GM21526 (cell line): ENCODE data around the gene BTNL9.
"Not testable (repeated sequence)": the region's sequence is repeated elsewhere in the genome, so short reads cannot be mapped to it uniquely, and the experiment has no call there.

Experiments
- ATAC-seq: cut with Tn5 transposase; IDR thresholded peaks from one replicate; pipeline ENCODE4 v1.9.1; 2021; ENCODE audit warnings: moderate library complexity; ENCODE audit not compliant: unreplicated experiment, low FRiP score

The BTNL9 gene

DNA sequence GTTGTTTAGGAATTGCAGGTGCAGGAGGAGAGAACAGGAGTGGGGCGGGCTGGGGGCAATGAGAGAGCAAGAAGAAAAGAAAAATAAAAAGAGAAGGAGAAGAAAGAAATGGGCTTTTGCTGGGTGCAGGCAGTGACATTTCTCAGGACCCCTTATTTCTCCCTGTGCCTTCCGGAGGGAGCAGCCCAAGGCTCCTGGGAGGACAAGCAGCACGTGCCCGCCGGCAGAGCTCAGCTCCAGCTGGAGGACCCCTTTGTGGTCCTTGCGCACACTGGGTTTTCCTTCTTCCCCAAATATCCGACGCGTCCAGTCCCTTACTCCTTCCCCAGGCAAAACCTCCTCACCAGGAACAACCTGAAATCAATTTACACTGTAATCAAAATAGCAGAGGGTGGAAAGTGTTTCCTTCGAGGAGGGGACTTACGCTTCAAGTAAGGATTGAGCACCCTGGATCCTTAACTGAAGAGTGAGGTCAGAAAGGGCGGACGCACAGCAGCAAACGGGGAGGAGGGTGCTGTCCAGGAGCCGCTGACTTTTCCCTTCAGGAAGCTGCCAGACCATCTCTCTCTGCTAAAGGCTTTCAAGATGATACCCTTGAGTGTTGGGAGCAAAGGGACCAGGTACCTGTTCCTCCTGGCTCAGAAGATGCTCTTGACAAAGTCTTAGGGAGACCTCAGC, 2.1 kb downstream of the BTNL9 start:
- ATAC-seq: no peak

DNA sequence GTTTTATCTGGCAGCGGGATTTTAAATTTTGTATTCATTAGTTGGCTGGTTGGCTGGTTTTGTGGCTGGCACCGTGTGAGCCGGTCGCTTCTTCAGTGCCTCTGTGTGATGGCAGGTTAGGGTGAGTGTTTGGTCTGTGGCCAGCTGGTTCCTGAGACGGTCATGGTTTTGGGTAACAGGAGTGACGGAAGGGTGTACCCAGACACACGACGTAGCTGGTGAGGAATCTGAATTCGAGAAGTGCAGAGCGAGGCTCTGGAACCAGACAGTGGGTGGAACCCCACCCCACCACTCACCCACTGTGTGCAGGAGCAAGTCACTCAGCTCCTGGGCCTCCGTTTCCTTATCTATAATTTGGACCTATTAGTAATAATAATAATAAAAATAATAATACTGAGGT, 2.7 kb downstream of the BTNL9 start:
- ATAC-seq: no peak

DNA sequence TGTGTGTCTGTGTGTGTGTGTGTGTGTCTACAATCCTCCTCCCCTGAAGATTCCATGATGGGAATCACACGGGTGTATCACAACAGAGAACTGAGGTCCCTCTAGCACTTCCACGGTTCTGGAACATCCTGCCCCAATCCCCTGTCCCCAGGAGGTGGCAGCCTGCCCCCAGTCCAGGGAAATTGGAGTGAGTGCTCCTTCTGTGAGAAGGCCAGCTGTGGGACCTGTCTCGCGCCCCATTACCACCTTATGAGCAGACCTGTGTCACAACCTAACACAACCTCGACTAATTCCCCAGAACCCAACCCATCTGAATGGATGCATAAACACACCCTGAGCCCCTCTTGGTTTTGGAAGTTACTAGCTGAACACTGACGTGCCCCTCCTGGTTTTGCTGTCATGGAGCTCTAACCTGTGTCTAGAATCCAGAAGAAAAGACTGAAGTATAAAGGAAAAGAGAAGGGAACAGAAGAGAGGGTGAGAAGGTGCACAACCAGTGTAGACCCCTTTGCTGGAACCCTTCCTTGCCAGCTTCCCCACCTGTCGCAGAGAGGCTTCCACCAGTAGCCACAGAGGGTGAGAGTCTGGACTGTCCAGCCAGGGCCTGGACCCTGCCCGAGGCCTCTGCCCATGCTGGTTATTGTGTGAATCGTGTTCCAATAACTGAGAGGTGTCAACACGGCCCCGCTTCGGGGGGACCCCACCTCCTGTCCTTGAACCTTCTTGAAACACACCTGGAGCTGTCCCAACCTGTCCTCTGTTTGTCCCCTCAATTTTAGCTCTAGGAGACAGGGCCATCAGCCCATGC, 3.4 kb downstream of the BTNL9 start:
- no peak for ATAC-seq

DNA sequence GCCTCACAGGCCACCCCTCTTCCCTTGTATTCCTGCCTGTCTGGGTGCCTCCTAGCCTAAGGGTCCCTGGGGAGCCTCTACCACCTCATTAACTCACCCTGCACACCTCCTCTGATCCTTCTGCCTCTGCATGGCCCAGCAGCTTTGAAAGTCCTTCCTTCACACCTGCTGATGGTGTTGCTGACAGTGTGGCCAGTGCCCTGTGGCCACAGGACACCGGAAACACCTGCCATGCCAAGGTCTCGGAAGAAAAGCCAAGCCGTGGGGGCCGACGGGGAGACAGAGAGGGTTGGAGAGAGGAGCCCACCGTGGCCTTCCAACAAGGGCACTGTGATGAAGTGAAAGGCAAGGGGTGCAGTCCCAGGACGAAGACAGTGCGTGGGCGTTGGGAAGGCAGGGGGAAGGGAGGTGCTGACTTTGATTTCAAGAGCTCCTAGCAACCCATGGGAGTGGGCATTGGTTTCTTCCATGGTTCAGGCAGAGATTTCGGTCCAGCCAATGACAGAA, 4.1 kb downstream of the BTNL9 start:
- no peak for ATAC-seq

DNA sequence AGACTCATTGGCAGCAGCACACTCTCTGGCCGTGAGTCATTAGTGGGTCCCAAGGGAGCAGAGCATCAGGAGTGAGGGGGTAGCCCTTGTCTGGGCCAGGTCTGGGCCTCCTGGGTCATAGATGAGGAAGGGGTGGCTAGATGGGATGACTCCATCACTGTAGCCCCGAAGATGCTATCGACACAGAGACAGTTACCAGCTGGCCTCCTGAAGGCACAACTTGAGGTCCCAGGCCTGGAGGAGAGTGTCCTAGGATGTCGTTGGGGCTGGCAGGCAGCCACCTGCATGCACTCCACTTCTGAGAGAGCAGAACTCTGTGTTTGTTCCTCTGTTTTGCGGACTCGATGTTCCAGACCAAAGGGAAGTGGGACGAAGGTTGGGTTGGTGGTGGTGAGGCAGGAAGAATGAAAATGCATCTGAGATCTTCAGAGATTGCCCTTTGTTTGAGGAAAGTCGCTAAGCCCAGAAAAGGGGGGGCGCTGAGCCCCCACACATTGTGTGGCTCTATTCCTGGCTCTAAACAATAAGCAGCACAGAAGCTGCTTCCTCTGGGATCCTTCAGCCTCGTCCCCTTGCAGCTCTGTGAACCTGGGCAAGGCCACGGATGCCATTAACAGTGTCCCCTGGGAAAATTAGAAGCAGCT, 4.7 kb downstream of the BTNL9 start:
- no peak for ATAC-seq

DNA sequence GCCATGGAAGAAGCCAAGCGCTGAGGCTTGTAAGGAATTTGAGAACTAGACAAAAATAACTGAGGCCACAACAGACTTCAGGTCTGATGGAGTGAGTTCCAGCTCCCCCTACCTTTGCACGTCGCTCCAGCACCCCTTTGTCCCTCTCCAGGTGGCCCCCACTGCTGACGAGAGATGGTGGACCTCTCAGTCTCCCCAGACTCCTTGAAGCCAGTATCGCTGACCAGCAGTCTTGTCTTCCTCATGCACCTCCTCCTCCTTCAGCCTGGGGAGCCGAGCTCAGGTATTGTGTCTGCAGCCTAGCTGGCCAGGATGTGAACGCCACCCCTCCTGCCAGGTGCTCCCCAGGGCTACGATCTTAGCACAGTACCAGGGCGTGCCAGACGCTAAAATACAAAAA, 5.2 kb downstream of the BTNL9 start:
- no peak for ATAC-seq

DNA sequence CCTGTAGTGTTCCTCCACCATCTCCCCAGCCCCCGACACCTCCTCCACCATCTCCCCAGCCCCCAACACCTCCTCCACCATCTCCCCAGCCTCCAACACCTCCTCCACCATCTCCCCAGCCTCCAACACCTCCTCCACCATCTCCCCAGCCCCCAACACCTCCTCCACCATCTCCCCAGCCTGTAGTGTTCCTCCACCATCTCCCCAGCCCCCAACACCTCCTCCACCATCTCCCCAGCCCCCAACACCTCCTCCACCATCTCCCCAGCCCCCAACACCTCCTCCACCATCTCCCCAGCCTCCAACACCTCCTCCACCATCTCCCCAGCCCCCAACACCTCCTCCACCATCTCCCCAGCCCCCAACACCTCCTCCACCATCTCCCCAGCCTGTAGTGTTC, 5.8 kb downstream of the BTNL9 start:
- not testable (repeated sequence) for ATAC-seq

DNA sequence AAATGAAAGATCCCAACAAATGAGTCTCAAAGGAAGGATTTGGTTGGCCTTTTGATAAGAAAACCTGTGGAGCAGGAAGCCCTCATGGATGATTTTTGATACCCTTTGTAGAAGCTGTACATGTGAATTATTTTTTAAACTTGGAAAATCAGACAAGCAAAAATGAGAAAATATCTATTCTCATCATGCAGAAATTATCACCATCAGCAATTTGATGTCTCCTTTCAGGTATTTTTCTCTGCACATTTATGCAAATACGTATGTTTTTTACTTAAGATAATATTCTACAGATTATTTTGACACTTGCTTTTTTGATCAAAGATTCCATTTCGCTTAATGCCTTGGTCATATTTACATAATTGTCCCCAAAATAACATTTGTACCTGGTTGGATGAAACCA, 7.2 kb downstream of the BTNL9 start:
- ATAC-seq: no peak

DNA sequence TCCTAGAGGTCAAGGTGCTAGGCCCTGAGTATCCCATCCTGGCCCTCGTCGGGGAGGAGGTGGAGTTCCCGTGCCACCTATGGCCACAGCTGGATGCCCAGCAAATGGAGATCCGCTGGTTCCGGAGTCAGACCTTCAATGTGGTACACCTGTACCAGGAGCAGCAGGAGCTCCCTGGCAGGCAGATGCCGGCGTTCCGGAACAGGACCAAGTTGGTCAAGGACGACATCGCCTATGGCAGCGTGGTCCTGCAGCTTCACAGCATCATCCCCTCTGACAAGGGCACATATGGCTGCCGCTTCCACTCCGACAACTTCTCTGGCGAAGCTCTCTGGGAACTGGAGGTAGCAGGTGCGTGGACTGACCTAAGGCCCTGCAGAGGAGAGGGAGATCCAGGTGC, 7.9 kb downstream of the BTNL9 start:
- no peak for ATAC-seq

DNA sequence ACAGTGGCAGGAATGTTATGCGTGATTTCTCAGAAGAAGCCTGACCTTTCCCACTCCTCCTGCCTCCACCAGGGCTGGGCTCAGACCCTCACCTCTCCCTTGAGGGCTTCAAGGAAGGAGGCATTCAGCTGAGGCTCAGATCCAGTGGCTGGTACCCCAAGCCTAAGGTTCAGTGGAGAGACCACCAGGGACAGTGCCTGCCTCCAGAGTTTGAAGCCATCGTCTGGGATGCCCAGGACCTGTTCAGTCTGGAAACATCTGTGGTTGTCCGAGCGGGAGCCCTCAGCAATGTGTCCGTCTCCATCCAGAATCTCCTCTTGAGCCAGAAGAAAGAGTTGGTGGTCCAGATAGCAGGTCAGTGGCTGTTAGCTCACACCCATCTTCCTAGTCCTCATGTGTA, 9.9 kb downstream of the BTNL9 start:
- ATAC-seq: no peak

DNA sequence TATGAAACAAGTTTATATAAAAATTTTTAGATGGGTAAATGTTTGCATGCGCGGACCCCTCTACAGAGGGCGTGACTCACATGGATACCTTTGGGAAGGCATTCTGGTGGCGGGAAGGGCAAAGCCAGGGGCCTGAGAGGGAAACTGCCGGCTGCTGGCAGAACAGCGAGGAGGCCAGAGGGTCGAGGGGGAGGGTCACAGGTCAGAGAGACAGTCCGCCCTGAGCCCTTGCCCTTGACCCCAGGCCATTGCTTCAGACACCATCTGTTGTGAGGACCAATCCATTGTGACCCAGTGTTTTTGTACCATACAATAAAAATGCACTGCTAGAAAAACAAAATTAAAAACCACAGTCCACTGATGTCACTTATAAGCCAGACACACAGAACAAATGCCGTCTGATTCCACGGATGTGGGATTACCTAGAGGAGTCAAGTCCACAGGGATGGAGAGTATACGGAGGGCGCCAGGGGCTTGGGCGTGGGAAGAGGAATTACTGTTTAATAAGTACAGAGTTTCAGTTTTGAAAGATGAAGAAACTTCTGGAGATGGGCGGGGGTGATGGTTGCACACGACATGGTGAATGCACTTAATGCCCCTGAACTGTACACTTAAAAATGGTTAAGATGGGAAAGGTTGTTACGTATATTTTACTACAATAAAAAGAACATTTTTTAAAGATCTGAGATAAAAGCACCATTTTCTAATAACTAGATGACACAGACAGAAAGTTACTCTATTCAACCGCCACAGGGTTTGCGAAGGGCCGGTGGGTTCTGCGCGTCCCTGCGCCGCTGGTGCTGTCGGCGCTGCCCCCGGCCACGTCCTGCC, 12.0 kb downstream of the BTNL9 start:
- no peak for ATAC-seq

DNA sequence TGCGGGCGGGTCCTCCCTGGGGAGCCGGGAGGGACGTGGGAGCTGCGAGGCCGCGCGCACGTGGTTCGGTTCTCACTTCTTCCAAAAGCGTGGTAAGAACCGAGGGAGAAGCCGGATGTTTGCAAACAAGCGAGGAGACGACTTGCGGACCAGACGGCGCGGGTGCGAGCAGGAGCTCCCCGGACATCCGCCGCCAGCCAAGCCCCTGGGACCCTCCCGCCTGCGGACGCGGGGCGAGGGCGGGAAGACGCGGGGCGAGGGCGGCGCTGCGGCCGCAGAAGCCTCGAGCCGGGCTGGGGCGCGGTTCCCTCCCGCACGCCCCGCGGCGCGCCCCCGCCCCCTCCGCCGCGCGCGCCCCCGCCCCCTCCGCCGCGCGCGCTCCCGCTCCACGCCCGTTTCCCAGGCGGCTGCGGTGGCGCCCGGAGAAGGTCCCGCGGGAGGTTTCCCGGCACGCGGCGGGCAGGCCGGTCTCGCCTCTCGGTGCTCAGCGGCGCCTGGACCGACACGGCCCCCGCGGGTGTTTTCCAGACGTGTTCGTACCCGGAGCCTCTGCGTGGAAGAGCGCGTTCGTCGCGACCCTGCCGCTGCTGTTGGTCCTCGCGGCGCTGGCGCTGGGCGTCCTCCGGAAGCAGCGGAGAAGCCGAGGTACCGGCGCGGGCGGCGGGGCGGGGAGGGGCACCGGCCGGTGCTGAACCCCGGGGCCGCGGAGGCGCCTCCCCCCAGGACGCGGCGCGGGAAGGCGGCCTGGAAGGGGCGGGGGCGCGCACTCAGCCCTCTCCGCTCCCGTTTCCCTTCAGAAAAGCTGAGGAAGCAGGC, 12.8 kb downstream of the BTNL9 start:
- no peak for ATAC-seq

DNA sequence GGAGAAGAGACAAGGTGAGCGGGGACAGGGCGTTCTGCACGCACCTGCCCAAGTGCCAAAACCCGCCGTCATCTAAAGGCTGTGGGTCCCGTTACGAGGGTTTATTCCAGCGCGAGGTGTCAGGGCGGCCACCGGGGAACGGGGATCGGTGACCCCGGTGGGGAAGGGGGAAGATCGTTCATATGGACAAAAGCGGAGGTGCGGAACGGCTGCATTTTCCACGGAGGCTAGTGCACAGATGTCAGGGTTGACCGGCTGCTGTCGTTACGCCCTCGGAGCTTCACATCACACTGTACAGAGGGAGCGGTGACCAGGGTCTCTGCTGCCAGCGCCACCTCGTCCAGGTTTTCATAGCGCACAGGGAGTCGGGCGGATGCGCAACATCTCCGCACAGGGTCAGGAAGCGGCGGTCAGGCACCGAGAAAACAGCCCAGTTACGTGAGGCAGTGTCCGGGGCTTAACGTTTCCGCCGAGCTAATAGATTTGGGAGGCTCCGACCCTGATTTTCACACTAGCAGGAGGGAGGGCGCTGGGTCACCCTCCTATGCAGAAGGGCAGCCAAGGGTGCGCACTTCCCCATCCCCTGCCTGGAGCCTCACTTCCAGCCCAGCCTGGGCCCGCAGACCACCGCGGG, 13.5 kb downstream of the BTNL9 start:
- ATAC-seq: no peak

DNA sequence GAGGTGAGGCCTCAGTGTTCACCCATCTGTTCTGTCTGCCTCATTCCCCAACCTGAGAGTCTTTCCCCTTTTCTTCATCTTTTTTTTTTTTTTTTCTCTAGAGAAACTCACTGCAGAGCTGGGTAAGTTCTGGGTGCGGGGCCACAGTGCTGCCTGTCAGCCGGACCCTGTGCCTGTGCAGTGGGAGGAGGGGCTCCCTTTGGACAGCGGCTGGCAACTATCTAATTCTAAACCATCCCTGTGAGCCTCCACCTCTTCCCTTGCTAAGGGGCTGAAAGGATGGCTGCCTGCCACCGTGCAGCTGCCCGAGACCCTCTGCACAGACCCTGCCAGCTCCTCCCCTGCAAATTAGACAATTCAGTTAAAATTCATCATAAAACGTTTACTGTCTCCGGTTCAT, 14.1 kb downstream of the BTNL9 start:
- ATAC-seq: no peak

DNA sequence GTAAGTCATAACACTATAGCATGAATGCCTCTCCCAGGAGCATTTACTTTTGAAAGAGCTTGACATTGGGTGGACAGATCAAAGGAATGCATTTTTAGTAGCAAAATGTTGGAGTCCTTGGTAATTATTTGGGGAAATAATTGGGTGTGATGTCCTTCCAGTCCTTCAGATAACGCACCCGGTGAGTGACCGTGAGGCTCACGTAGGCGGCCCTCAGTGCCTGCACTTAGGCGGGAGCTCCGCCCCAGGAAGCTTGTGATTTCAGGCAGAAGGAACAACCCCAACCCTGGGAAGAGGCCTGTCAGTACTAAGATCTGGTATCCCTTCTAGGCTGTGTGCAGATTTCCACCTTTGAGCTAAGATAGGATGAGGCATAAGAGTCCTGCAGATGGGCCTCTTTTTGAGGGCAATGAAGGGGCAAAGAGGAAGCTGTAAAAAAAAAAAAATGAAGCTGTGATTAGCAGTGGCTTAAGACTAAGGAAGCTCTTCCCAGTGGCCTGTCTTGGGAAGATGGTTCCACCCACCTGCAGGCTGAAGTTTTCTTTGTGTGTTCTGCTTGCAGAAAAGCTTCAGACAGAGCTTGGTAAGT, 14.9 kb downstream of the BTNL9 start:
- no peak for ATAC-seq

DNA sequence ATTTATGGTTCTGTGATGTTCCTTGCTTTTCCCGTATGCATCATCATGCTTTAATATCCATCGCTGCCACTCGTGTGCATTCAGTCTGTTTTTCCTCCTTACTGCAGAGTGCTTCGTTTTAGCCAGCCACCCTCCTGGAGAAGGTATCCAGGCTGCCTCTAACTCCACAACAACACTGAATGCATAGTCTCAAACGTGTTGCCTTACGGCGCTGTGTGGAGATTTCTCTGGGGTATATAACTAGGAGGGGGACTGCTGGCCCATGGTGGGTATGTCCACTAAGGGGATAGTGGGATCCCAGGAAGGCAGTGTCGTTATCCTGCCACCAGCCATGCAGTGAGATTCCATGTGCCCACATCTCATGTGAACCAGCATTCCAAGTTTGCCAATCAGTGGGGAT, 16.4 kb downstream of the BTNL9 start:
- no peak for ATAC-seq

DNA sequence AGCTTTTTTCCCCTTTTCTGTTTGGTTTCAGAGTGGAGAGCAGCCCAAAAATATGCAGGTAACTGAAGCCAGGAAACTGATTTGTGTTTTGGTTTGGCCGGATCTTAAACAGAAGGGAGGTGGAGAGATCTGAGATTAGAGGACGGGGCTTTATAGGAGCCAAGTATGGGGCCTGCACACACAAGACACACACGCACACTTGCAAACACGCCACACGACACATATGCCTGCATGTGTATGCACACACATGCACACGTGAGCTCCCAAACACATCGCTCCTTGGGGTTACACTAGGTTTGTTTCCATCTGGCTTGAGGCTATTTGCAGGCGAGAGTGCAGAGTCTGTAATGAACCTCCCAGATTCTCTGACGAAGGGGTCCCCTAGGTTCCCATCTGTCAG, 18.3 kb downstream of the BTNL9 start:
- no peak for ATAC-seq

DNA sequence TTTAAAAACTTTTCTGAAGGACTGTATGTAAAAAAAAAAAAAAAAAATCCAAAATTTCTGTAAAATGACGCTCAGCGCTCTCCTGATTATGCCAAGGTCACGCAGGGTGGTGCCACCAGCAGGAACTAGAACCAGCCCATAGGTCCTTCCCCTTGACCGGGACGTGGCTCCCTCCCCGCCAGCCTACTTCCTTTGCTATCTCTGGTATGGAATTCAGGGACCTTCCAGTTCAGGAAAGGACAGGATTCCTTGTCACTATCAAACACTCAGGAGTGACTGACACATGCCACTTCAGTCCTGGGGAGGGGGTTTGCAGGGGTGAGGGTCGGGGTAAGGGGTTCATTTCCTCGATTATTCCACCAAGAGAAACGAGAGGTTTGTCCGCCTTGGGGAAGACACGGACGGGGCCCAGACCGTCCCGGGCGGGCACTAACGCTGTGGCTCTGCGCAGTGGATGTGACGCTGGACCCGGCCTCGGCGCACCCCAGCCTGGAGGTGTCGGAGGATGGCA, 18.8 kb downstream of the BTNL9 start:
- ATAC-seq: no peak
